Astrocyte (in vitro differentiated cells and primary cell): ENCODE measurements around the gene RAB22A.

Source experiments
- CTCF ChIP-seq: IDR thresholded peaks from 2 replicates; pipeline ENCODE4 v1.5.1; 2011; ENCODE audit warnings: low read depth, mild to moderate bottlenecking, inconsistent platforms, low read length, moderate library complexity; ENCODE audit not compliant: insufficient read depth
- EZH2 ChIP-seq: IDR thresholded peaks from 2 replicates; pipeline ENCODE4 v1.6.1; 2012; ENCODE audit warnings: mild to moderate bottlenecking, low read length, inconsistent platforms; ENCODE audit not compliant: insufficient read depth

- TF ChIP-seq CTCF (no peak), EZH2 (no peak)
Measured at GRCh38 chr20:58399926-58400325, 90.4 kb downstream of the RAB22A start.
